Transverse colon (tissue), 3 donors: ENCODE measurements around the gene MYADML2.

ENCODE experiments used
- CTCF ChIP-seq, 5 experiments: fragments of 200-600 bp in 3 of 5; fragments of 450-650 bp in 2 of 5; sonication (generic) in 3 of 5; IDR thresholded peaks; 1 replicate in 2 of 5; 2 replicates in 3 of 5; pipeline ENCODE4 v1.5.1; 2016 to 2017; ENCODE audit warnings: antibody characterized with exemption in 5 of 5, inconsistent platforms in 3 of 5, mild to moderate bottlenecking in 2 of 5, moderate library complexity in 1 of 5
- EP300 ChIP-seq: sonication (generic); formaldehyde crosslinking; IDR thresholded peaks from one replicate; pipeline ENCODE4 v1.6.1; 2017; ENCODE audit warnings: antibody characterized with exemption, low read depth
- POLR2A ChIP-seq: fragments of 450-650 bp; IDR thresholded peaks from one replicate; pipeline ENCODE4 v1.6.1; 2016; ENCODE audit warnings: antibody characterized with exemption, mild to moderate bottlenecking, moderate library complexity

DNA sequence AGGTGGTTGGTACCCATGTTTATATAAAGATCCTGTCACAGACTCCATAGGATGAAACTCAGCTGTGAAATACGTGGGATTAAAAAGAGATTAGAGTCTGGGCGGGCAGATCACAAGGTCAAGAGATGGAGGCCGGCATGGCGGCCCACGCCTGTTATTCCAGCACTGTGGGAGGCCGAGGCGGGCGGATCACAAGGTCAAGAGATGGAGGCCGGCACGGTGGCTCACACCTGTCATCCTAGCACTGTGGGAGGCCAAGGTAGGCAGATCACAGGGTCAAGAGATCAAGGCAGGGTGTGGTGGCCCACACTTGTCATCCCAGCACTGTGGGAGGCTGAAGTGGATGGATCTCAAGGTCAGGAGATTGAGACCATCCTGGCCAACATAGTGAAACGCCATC is 51.6 kb downstream of the MYADML2 start:
- TF ChIP-seq CTCF (IDR thresholded peaks at IDR 0.05) (no peak), POLR2A (no peak), EP300 (no peak)
